GM19455 (cell line): Measurements from ENCODE around the gene TMLHE.
"Not testable (repeated sequence)": the region's sequence is repeated elsewhere in the genome, so short reads cannot be mapped to it uniquely, and the experiment has no call there.

ENCODE experiments used
- ATAC-seq: cut with Tn5 transposase; IDR thresholded peaks from one replicate; pipeline ENCODE4 v1.9.1; 2021; ENCODE audit not compliant: unreplicated experiment

The TMLHE gene

GRCh38 chrX:155612312-155613224, at the start of gene TMLHE, which contains the start of gene SPRY3:
Gene TMLHE (minus strand): TSS chrX:155612952. CDS start chrX:155545276, 67,676 bp downstream.
Gene SPRY3 (plus strand): TSS chrX:155612586.
- peak; percentile 95 for ATAC-seq

GRCh38 chrX:155662282-155662681, 49.5 kb upstream of the TMLHE start:
- ATAC-seq: no peak

GRCh38 chrX:155645180-155645579, 32.4 kb upstream of the TMLHE start:
- ATAC-seq: no peak

- no peak for ATAC-seq
These were observed 30.5 kb upstream of the TMLHE start for GRCh38 chrX:155643240-155643639.

DNA sequence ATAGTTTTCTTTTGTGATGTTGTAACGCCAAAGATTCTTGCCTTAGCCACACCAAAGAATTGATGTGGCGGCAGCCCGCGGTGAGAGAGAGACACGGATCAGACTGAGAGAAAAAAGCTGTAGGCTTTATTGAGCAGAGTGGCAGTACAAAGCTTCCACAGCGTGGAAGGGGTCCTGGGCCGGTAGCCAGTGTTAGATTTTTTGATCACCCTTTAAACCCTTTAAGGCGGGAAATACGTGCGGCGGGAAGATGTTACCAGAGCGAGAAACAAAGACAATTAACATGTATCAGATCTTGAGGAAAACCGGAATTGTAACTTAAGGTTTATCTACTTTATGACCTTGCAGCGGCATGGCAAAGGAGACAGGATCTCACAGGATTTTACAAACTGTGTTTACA, 28.6 kb upstream of the TMLHE start:
- ATAC-seq: not testable (repeated sequence)

DNA sequence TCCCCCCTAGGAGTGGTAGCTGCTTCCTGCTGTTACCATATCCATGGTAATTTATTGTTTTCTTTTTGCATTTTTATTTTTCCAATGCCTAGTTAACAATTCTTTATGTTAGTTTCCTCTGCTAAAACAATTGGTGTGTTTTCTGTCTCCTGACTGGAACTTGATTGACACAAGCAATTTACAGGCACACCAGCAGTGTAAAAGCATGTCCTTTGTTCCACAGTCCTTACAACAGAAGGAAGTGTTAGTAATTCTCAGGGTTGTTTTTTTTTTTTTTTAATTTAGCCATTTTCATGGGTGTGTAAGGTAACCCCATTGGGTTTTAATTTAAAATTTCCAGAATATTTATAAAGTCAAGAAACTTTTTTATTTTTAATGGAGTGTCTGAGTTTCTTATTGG, 25.0 kb upstream of the TMLHE start:
- ATAC-seq: no peak

DNA sequence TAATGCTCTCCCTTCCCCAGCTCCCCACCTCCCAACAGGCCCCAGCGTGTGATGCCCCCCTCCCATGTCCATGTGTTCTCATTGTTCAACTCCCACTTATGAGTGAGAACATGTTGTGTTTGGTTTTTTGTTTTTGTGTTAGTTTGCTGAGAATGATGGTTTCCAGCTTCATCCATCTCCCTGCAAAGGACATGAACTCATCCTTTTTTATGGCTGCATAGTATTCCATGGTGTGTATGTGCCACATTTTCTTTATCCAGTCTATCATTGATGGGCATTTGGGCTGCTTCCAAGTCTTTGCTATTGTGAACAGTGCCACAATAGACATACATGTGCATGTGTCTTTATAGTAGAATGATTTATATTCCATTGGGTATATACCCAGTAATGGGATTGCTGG, 22.3 kb upstream of the TMLHE start:
- not testable (repeated sequence) for ATAC-seq

DNA sequence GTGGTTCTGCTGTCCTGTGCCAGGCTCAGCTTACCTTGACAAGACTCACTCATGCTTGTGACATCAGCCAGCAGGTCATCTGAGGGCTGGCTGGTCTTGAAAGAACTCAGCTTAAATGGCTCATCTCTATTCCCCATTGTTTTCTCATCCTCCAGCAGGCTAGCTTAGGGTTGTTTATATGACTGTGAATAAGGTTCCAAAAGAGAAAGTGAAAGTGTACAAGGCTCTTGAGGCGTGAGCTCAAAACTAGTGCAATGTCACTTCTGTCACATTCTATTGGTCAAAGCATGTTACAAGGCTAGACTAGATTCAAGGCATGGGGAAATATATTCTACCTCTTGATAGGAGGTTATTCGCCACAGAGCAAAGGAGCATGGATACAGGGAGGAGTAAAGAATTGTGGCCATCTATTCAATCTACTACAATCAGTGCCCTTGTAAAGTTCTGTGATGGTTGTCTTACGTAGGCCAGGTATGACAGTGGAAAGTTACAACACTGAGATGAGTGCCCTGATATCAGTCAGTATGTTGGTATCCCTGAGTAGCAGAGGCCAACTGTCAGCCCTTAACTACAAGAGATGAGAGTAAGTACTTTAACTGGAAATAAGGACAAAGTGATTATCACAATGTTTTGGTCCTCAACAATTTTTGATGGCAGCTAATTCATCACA, 19.8 kb upstream of the TMLHE start:
- no peak for ATAC-seq

DNA sequence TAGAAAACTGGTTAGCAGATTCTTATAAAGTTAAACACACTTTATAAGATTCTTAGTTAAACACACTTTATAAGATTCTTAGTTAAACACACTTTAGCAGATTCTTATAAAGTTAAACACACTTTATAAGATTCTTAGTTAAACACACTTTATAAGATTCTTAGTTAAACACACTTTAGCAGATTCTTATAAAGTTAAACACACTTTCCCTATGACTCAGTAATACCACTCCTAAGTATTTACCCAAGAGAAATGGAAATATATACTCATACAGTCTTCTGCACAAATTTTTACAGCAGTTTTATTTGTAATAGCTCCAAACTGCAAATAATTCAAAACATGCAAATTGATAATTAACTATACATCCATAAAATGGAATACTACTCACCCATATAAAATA, 7.4 kb upstream of the TMLHE start:
- ATAC-seq: not testable (repeated sequence)

DNA sequence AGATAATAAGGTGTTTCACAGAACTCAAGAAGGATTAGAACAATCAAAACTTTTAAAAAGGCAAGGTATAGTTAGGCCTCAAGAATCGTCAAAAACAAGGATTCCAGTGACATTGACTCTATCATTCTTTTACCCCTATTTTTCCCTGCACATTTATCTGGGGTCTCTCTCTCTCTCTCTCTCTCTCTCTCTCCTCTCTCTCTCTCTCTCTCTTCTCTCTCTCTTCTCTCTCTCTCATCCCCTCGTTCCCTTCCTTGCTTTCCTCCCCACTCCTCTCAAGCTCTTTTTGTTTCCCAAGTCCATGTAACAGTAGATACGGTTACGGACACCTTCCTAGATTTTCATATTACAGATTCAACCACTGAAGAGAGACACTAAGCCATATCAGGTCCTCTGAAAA, 3.2 kb upstream of the TMLHE start:
- no peak for ATAC-seq

DNA sequence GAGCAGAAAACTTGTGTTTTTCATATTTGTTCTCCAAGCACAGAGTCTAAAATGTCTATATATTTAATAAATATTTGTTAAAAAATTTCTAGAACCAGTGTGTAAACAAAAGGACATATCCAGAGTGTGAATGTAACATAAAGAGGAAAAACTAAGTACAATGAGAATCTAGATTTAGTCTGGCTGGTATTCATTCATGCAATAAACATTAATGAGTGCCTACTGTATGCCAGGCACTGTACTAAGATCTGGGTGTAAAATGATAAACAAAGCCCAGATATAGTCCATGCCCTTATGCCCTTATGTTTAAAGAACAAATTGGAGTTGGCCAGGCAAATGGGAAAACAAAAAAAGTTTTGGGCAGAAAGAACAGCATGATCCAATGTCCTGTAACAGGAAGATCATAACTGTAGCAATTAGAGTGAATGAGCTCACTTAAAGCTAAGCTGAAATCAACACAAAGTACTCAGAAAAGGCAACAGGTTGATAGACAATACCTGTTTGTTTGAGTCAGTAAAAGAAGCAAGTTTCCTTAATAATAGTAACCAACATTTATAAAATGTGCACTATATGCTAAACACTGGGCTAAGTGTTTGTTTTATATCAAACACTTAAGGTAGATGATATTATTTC, 1.3 kb upstream of the TMLHE start:
- no peak for ATAC-seq

GRCh38 chrX:155611302-155611701, 1.4 kb downstream of the TMLHE start:
- ATAC-seq: no peak

DNA sequence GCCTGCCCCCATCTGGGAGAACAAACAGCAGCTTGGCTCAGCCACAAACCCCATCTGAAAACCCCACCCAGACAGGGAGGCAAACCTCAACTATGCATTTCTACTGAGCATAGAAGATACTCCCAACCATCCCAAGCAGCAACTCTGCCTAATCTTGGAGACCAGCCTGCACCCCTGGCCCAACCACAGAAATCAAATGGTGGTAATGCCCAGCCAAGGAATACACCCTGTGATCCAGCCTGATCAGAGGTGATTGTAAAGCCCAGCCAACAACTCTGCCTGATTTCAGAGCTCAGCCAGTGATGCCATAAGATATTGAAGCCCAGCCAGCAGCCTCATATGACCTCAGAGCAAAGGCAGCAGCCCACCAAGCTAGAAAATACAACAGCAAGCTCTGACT, 19.8 kb downstream of the TMLHE start:
- no peak for ATAC-seq

GRCh38 chrX:155592331-155592730, 20.4 kb downstream of the TMLHE start:
- ATAC-seq: no peak

DNA sequence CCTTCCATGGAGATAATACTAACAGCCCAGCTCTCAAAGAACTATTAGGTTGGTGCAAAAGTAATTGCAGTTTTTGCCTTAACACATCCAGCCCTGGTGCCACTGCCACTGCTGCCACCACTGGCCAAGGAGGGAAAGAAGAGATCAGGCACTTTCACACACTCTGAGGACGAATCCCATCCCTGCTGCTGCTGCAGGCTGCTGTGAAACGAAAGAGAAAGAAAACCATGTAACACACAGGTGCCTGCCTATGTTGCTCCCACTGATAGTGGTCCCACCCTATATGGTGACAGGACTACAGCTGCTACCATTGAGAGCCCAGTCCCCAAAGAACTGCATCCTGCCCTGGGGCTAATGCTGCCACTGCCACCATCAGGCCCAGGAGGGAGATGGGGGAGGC, 35.1 kb downstream of the TMLHE start:
- no peak for ATAC-seq

DNA sequence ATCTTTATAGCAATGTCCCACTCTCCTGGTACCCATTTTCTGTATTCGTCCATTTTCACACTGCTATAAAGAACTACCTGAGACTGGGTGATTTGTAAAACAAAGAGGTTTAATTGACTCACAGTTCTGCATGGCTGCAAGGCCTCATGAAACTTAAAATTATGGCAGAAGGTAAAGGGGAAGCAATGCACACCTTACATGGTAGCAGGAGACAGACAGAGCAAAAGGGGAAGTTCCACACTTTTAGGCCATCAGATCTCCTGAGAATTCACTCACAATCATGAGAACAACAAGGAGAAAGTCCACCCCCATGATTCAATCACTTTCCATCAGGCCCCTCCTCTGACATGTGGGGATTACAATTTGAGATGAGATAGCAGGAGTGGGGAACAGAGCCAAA, 49.7 kb downstream of the TMLHE start:
- ATAC-seq: no peak

DNA sequence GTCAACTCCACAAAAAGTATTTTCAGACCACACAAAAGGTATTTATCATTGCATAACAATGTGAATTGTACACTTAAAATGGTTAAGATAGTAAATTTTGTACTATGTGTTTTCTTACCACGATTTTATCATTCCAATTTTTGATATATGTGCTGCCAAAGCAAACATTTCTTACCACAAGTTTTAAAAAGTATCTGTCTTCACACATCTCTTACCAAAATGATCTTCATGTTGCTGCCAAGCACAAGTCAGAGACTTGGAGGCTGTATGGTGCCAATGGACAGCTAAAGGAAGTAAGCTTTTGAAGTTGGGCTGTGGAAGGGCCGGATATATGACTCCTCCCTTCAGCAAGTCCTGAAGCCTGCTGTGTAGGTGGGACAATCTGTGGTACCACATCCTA, 67.9 kb downstream of the TMLHE start:
- ATAC-seq: no peak

- ATAC-seq: no peak
These were observed 76.9 kb downstream of the TMLHE start for GRCh38 chrX:155535866-155536265.

DNA sequence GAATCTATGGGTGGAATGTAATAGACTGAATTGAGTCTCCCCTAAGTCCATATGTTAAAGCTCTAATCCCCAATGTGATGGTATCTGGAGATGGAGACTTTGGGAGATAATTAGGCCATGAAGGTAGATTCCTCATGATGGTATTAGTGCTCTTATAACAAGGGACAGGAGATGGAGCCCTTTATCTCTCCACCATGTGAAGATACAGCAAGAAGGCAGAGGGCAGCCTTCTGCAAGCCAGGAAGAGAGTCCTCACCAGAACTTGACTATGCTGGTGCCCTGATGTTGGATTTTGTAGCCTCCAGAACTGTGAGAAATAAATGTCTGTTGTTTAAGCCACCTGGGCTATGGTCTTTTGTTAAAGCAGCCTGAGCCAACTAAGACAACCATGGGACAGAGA, 78.0 kb downstream of the TMLHE start:
- ATAC-seq: no peak

DNA sequence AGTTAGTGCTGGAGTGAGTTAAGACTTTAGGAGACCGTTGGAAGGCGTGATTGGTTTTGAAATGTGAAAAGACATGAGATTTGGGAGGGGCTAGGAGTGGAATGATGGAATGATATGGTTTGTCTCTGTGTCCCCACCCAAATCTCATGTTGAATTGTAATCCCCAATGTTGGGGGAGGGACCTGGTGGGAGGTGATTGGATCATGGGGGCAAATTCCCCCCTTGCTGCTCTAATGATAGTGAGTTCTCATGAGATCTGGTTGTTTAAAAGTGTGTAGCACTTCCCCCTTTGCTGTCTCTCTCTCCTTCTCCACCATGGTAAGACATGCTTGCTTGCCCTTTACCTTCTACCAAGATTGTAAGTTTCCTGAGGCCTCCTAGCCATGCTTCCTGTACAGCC, 85.7 kb downstream of the TMLHE start:
- not testable (repeated sequence) for ATAC-seq

DNA sequence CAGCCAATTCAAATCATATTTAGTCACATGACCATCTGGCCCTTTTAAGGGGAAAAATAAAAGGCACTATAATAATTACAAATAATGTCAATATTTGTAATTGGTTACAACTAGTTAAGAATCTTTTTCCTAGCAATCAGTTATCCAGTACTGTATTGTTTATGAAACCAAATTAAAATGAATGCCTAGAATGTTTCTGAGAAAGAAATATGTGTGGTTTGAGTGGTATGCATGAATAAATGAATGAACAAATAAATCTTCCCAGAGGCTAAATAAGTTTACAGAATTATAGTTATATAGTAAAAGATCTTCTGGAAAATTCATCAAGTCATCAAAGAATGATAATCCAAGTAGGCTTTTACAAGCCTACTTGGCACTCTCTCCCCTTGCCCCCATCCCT, 98.5 kb downstream of the TMLHE start:
- no peak for ATAC-seq

DNA sequence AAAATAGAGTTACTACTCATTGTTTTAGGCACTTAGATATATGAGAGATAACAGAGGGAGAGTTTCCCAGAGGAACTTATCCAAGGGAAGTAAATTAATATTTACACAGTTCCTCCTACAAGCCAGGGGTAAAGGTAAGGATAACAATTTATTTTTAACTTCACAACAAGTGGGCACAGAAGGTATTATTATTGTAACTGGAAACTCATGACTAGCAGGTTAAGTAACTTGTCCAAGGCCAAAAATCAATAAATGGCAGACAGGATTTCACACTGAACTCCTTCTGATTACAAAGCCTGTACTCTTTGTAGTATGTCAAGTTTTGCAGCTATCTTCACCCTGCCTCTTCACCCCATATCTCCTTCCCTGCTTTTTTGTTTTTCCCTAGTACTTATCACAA, 107.5 kb downstream of the TMLHE start:
- no peak for ATAC-seq
